ENCODE measurements around the gene DOC2B.

- TF ChIP-seq, protein P1, sequence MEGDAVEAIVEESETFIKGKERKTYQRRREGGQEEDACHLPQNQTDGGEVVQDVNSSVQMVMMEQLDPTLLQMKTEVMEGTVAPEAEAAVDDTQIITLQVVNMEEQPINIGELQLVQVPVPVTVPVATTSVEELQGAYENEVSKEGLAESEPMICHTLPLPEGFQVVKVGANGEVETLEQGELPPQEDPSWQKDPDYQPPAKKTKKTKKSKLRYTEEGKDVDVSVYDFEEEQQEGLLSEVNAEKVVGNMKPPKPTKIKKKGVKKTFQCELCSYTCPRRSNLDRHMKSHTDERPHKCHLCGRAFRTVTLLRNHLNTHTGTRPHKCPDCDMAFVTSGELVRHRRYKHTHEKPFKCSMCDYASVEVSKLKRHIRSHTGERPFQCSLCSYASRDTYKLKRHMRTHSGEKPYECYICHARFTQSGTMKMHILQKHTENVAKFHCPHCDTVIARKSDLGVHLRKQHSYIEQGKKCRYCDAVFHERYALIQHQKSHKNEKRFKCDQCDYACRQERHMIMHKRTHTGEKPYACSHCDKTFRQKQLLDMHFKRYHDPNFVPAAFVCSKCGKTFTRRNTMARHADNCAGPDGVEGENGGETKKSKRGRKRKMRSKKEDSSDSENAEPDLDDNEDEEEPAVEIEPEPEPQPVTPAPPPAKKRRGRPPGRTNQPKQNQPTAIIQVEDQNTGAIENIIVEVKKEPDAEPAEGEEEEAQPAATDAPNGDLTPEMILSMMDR (conservative IDR thresholded peaks at IDR 0.05 in 1 of 2, IDR thresholded peaks at IDR 0.05 in 1 of 2; ENCODE audit: extremely low read depth in 1 of 2, insufficient read depth in 1 of 2, low read depth in 1 of 2, low read length in 2 of 2): no peak
- no peak for TF ChIP-seq EZH2 (IDR thresholded peaks at IDR 0.05; ENCODE audit: borderline replicate concordance, low read length)
These were observed 4.3 kb downstream of the DOC2B start for GRCh38 chr17:177155-177554.
